ENCODE measurements around the gene GPR18. TPM values are rescaled to one million over a fixed set of nuclear protein-coding genes. Genes with fewer than 3 reads are reported as not detected.

The GPR18 gene
- total and polyA plus RNA-seq, 2 of the 4 experiments (the other 2 are of a cell fraction): not detected

DNA sequence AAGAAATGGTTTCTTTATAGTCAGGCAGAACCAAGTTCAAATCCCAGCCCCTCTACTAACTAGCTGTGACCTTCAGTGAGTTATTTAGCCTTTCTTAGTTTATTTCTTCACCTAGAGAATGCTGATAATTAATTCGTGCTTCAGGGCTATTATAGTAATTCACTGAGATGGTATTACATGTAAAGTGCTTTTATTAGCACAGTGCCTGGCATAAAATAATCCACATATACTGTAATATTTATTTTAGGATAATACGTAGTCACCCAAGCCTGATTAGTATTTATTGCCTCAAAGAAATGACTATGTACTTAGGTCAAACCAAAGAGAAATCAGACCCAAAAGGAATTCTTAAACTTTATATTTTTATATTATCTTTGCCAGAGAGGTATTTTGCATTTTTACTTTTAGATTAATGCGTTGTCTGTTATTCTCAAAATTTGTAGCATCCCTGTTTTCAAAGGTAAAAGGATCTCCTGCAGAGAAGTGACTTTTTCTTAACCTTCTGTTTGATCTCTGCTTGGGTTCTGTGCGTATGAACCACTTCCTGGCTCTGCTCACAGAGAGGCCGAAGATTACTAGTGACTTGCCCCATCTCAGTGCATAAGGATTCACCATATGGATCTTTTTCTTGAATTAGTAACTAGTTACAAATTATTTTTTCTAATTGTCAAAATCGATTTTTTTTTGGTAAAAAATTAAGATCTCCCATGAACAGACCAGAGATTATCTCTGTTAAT is 37.8 kb downstream of the GPR18 start:
- Histone ChIP-seq H3K23ac (ENCODE audit: low read depth, low read length) (no peak overlapping the region), H3K18ac (ENCODE audit: low read depth, low read length) (no peak overlapping the region), H2AFZ (replicated peaks; ENCODE audit: low read length, poor library complexity) (no peak overlapping the region), H3K9me1 (ENCODE audit: insufficient read depth, low read length) (peaks cover 6% of the 10 kb centered on the region; the same call in 1 of the 2 replicates), H3K14ac (replicated peaks; ENCODE audit: low read depth, low read length) (no peak overlapping the region), H2AK5ac (ENCODE audit: low read depth, low read length) (no peak overlapping the region), H2BK15ac (ENCODE audit: low read depth, low read length) (no peak overlapping the region), H2BK5ac (ENCODE audit: low read depth, low read length, poor library complexity, severe bottlenecking) (no peak overlapping the region), H3K56ac (ENCODE audit: extremely low read depth, insufficient read depth, low read length) (no peak overlapping the region), H3K9me3 (ENCODE audit: control insufficient read depth, insufficient read depth, low read length) (no peaks in the 10 kb centered on the region), H3K79me1 (ENCODE audit: low read depth in 1 of 2, low read length in 2 of 2) (peaks cover 37 to 60% of the 10 kb centered on the region in 2 experiments), H3K4me1 (ENCODE audit: control insufficient read depth, insufficient read depth, low read length) (peaks cover 6% of the 10 kb centered on the region; the same call in 1 of the 2 replicates), H3K4me3 (ENCODE audit: insufficient read depth, low read depth, low read length) (no peak overlapping the region), H3K9ac (ENCODE audit: low read depth, low read length) (no peak overlapping the region), H2BK20ac (ENCODE audit: low read depth, low read length) (no peak overlapping the region), H3K4ac (ENCODE audit: low read depth, low read length) (no peak overlapping the region), H2AK9ac (replicated peaks; ENCODE audit: low read depth, low read length, poor library complexity) (no peak overlapping the region), H3K4me2 (ENCODE audit: low read depth, low read length) (no peak overlapping the region), H3K27ac (ENCODE audit: insufficient read depth, low read length) (no peak overlapping the region), H4K20me1 (ENCODE audit: insufficient read depth, low read length) (peaks cover 46% of the 10 kb centered on the region), H2BK120ac (ENCODE audit: low read depth, low read length) (no peak overlapping the region), H4K91ac (ENCODE audit: insufficient read depth, low read depth, low read length) (no peak overlapping the region), H4K5ac (ENCODE audit: low read depth, low read length) (no peak overlapping the region), H4K8ac (ENCODE audit: low read depth in 2 of 2, low read length in 2 of 2) (no peak overlapping the region), H3K36me3 (ENCODE audit: control insufficient read depth, insufficient read depth, low read length) (peaks cover 3% of the 10 kb centered on the region; the same call in 1 of the 2 replicates), H3K27me3 (ENCODE audit: control insufficient read depth, insufficient read depth, low read length) (no peaks in the 10 kb centered on the region)
- intact Hi-C loops (cut with micrococcal nuclease) (no loop called here), dilution Hi-C loops (cut with HindIII; ENCODE audit: low sequenced_read_pairs, unreplicated experiment) (no loop called here), in situ Hi-C loops (cut with MboI; ENCODE audit: low sequenced_read_pairs) (no loop called here)
- no CpG with 5 or more reads among the region's 6 CpGs for WGBS, 2 experiments (ENCODE audit: extremely low coverage in 2 of 2, insufficient read length in 1 of 2)
- DNase-seq (no peak), ATAC-seq (ENCODE audit: low read depth) (no peak)
- BruUV-seq (replicated peaks): no TSS peak
- ChIA-PET CTCF (no interaction called here), POLR2A (ENCODE audit: unreplicated experiment) (no interaction called here)
- TF ChIP-seq, protein P1, sequence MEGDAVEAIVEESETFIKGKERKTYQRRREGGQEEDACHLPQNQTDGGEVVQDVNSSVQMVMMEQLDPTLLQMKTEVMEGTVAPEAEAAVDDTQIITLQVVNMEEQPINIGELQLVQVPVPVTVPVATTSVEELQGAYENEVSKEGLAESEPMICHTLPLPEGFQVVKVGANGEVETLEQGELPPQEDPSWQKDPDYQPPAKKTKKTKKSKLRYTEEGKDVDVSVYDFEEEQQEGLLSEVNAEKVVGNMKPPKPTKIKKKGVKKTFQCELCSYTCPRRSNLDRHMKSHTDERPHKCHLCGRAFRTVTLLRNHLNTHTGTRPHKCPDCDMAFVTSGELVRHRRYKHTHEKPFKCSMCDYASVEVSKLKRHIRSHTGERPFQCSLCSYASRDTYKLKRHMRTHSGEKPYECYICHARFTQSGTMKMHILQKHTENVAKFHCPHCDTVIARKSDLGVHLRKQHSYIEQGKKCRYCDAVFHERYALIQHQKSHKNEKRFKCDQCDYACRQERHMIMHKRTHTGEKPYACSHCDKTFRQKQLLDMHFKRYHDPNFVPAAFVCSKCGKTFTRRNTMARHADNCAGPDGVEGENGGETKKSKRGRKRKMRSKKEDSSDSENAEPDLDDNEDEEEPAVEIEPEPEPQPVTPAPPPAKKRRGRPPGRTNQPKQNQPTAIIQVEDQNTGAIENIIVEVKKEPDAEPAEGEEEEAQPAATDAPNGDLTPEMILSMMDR (conservative IDR thresholded peaks at IDR 0.05; ENCODE audit: low read depth, low read length): no peak
- TF ChIP-seq MXI1 (IDR thresholded peaks at IDR 0.05; ENCODE audit: borderline replicate concordance, low read depth, low read length): no peak
- TF ChIP-seq, protein P2, sequence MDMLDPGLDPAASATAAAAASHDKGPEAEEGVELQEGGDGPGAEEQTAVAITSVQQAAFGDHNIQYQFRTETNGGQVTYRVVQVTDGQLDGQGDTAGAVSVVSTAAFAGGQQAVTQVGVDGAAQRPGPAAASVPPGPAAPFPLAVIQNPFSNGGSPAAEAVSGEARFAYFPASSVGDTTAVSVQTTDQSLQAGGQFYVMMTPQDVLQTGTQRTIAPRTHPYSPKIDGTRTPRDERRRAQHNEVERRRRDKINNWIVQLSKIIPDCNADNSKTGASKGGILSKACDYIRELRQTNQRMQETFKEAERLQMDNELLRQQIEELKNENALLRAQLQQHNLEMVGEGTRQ (IDR thresholded peaks at IDR 0.05; ENCODE audit: low read depth, low read length): no peak
- no peak for TF ChIP-seq RCOR1 (IDR thresholded peaks at IDR 0.05; ENCODE audit: insufficient replicate concordance, low read length)
- TF ChIP-seq MAFK (IDR thresholded peaks at IDR 0.05; ENCODE audit: low read depth, low read length): no peak
- no peak for TF ChIP-seq RAD21 (IDR thresholded peaks at IDR 0.05; ENCODE audit: low read length)
- TF ChIP-seq CEBPB (IDR thresholded peaks at IDR 0.05; ENCODE audit: low read depth, low read length): no peak
- no peak for TF ChIP-seq CHD1 (IDR thresholded peaks at IDR 0.05; ENCODE audit: low read depth, low read length)
- TF ChIP-seq, protein P3, sequence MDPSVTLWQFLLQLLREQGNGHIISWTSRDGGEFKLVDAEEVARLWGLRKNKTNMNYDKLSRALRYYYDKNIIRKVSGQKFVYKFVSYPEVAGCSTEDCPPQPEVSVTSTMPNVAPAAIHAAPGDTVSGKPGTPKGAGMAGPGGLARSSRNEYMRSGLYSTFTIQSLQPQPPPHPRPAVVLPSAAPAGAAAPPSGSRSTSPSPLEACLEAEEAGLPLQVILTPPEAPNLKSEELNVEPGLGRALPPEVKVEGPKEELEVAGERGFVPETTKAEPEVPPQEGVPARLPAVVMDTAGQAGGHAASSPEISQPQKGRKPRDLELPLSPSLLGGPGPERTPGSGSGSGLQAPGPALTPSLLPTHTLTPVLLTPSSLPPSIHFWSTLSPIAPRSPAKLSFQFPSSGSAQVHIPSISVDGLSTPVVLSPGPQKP (IDR thresholded peaks at IDR 0.05; ENCODE audit: borderline replicate concordance, low read depth, low read length): no peak
- no peak for TF ChIP-seq NFE2L2 (IDR thresholded peaks at IDR 0.05; ENCODE audit: low read depth, low read length)
- TF ChIP-seq BHLHE40 (IDR thresholded peaks at IDR 0.05; ENCODE audit: low read depth, low read length): no peak

Data from IMR-90 (cell line).